HEK293T (cell line): ENCODE data around the gene HPS1.

Experiments used
- ARNT ChIP-seq: fragments of 450-650 bp; IDR thresholded peaks from 2 replicates; pipeline ENCODE4 v1.6.1; 2017; ENCODE audit warnings: mild to moderate bottlenecking
- BHLHE40 ChIP-seq: fragments of 450-650 bp; IDR thresholded peaks from 2 replicates; pipeline ENCODE4 v1.6.1; 2016; ENCODE audit warnings: mild to moderate bottlenecking, moderate library complexity, borderline replicate concordance
- ELF4 ChIP-seq: fragments of 450-650 bp; IDR thresholded peaks from 2 replicates; pipeline ENCODE4 v1.6.1; 2017; ENCODE audit warnings: antibody characterized with exemption
- FOXA1 ChIP-seq: fragments of 450-650 bp; IDR thresholded peaks from 2 replicates; pipeline ENCODE4 v1.6.1; 2016; ENCODE audit warnings: mild to moderate bottlenecking
- FOXK2 ChIP-seq: fragments of 450-650 bp; IDR thresholded peaks from 2 replicates; pipeline ENCODE4 v1.6.1; 2016; ENCODE audit warnings: mild to moderate bottlenecking
- HDGF ChIP-seq: fragments of 450-650 bp; IDR thresholded peaks from 2 replicates; pipeline ENCODE4 v1.6.1; 2017; ENCODE audit warnings: antibody characterized with exemption, borderline replicate concordance
- L3MBTL2 ChIP-seq: fragments of 450-650 bp; conservative IDR thresholded peaks from 2 replicates; pipeline ENCODE4 v1.6.1; 2016; ENCODE audit warnings: mild to moderate bottlenecking
- LEF1 ChIP-seq: fragments of 450-650 bp; IDR thresholded peaks from 2 replicates; pipeline ENCODE4 v1.6.1; 2017; ENCODE audit warnings: mild to moderate bottlenecking, borderline replicate concordance
- NFRKB ChIP-seq: fragments of 450-650 bp; IDR thresholded peaks from 2 replicates; pipeline ENCODE4 v1.6.1; 2016; ENCODE audit warnings: mild to moderate bottlenecking, moderate library complexity
- SP1 ChIP-seq: fragments of 450-650 bp; IDR thresholded peaks from 2 replicates; pipeline ENCODE4 v1.6.1; 2017
- SUZ12 ChIP-seq: fragments of 450-650 bp; IDR thresholded peaks from 2 replicates; pipeline ENCODE4 v1.6.1; 2016; ENCODE audit warnings: mild to moderate bottlenecking
- TARDBP ChIP-seq: fragments of 450-650 bp; IDR thresholded peaks from 2 replicates; pipeline ENCODE4 v1.6.1; 2016
- ZNF384 ChIP-seq: fragments of 450-650 bp; IDR thresholded peaks from 2 replicates; pipeline ENCODE4 v1.6.1; 2016
- TF ChIP-seq, protein P1 (sequence below): fragments of 450-650 bp; IDR thresholded peaks from 2 replicates; pipeline ENCODE4 v1.6.1; 2016

DNA sequence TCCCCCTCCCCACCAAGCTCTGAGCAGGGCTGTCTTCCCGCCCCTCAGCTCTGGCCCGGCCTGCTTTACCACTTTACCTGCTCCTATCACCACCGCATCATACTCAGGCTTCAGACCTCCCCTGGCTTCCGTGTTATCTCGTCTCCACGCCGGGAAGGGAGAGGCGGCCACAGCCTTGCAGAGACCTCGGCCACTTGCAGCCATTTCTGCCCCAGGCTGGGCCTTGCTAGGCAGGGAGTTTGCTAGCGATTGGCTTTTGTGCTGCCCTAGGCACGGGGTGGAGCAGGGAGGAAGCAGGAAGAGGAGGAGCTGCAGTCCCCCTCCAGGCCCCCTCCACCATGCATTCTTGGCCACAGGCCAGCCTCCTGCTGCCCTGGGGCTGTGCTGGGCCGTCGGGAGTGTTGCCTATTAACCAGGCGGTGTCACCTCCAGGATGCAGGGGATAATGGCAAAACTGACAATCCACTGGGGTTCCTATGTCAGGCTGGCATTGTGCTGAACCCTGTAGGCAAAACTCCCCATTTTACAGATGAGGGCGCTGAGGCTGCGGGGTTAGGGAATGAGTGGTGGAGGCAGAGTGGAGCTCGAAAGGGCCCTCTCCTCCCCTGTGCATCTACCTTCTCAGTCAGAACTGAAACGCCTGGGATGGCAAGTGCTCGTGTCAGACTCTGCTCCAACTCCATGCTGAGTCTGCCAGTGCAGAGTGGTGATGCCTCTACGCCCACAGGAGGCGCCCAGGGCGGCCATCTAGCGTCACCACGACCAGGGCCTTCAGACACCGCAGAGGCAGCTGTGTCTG, 31.6 kb downstream of the HPS1 start, which contains the start of gene PYROXD2:
- TF ChIP-seq FOXK2: no peak
- TF ChIP-seq, protein P1, sequence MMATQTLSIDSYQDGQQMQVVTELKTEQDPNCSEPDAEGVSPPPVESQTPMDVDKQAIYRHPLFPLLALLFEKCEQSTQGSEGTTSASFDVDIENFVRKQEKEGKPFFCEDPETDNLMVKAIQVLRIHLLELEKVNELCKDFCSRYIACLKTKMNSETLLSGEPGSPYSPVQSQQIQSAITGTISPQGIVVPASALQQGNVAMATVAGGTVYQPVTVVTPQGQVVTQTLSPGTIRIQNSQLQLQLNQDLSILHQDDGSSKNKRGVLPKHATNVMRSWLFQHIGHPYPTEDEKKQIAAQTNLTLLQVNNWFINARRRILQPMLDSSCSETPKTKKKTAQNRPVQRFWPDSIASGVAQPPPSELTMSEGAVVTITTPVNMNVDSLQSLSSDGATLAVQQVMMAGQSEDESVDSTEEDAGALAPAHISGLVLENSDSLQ: no peak
- TF ChIP-seq ZNF384: no peak
- TF ChIP-seq BHLHE40: no peak
- no peak for TF ChIP-seq ARNT
- TF ChIP-seq SUZ12: no peak
- no peak for TF ChIP-seq SP1
- TF ChIP-seq ELF4: no peak
- TF ChIP-seq HDGF: no peak
- no peak for TF ChIP-seq FOXA1
- peak; percentile 27; the same call in 1 of the 2 replicates for TF ChIP-seq L3MBTL2
- TF ChIP-seq TARDBP: no peak
- TF ChIP-seq LEF1: no peak
- TF ChIP-seq NFRKB: no peak
